GM21717 (cell line): ENCODE results near the gene MVD.
"Not testable (repeated sequence)": the region's sequence is repeated elsewhere in the genome, so short reads cannot be mapped to it uniquely, and the experiment has no call there.

Source experiments
- ATAC-seq: cut with Tn5 transposase; IDR thresholded peaks from one replicate; pipeline ENCODE4 v1.9.1; 2021; ENCODE audit warnings: mild to moderate bottlenecking, moderate library complexity; ENCODE audit not compliant: unreplicated experiment

The MVD gene

GRCh38 chr16:88681709-88682451, 19.0 kb upstream of the MVD start:
- peak; percentile 66 for ATAC-seq

GRCh38 chr16:88681084-88681680, 18.3 kb upstream of the MVD start:
- peak; percentile 1 for ATAC-seq

GRCh38 chr16:88680554-88681083, 17.7 kb upstream of the MVD start:
- ATAC-seq = no peak

- no peak for ATAC-seq
Measured at GRCh38 chr16:88678224-88678979, 15.5 kb upstream of the MVD start.

- ATAC-seq = no peak
Measured at GRCh38 chr16:88677721-88678120, 14.8 kb upstream of the MVD start.

GRCh38 chr16:88676502-88677242, 13.8 kb upstream of the MVD start:
- no peak for ATAC-seq

- peak; percentile 53 for ATAC-seq
Measured at GRCh38 chr16:88673716-88674379, 11.0 kb upstream of the MVD start.

GRCh38 chr16:88672776-88673175, 9.9 kb upstream of the MVD start:
- ATAC-seq = no peak

- no peak for ATAC-seq
Measured at GRCh38 chr16:88671806-88672205, 8.9 kb upstream of the MVD start.

- ATAC-seq = no peak
Measured at GRCh38 chr16:88669980-88670379, 7.1 kb upstream of the MVD start.

GRCh38 chr16:88669493-88669892, 6.6 kb upstream of the MVD start:
- ATAC-seq = not testable (repeated sequence)

GRCh38 chr16:88667461-88667860, 4.6 kb upstream of the MVD start:
- no peak for ATAC-seq

- ATAC-seq = no peak
Measured at GRCh38 chr16:88665570-88665969, 2.7 kb upstream of the MVD start.

GRCh38 chr16:88665148-88665547, 2.3 kb upstream of the MVD start:
- no peak for ATAC-seq

GRCh38 chr16:88662222-88662842, 559 bp downstream of the MVD start:
- peak; percentile 10 for ATAC-seq

- no peak for ATAC-seq
Measured at GRCh38 chr16:88661468-88661867, 1.4 kb downstream of the MVD start.

- ATAC-seq = no peak
Measured at GRCh38 chr16:88659160-88659559, 3.7 kb downstream of the MVD start.

GRCh38 chr16:88658714-88659113, 4.2 kb downstream of the MVD start:
- no peak for ATAC-seq

GRCh38 chr16:88657371-88657770, 5.5 kb downstream of the MVD start:
- no peak for ATAC-seq
